ENCODE results near the gene GHR. TPM values are rescaled to one million over a fixed set of nuclear protein-coding genes. Genes with fewer than 3 reads are reported as not detected.

Gene GHR
- total and polyA plus RNA-seq, 10 of the 15 experiments (the other 5 are each of a cell fraction or from before 2014, with no cell fraction given): 0.23 to 10.2 (median 0.48) TPM

DNA sequence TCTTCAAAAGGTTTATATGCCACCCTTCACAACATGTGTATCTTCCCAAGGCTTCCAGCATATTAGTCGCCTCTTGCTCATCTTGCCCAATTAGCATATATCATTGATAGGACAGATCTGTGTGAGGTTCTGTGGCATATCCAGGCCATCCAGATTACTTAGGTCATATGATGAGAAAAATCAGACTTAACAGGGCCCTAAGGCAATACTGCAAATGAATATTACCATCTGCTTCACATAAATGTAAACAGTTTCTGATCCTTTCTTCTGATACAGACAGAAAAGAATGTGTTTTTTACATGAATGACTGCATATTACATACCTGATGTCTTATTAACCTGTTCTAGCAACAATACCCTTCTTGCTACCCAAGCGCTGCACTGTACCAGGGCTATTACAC is 41.3 kb upstream of the GHR start:
- no peak overlapping the region for H2AFZ ChIP-seq (ENCODE audit: control insufficient read depth, low read depth, low read length)
- no peak for FAIRE-seq
- no TSS peak for BruUV-seq (replicated peaks)
- H3K4me1 ChIP-seq (ENCODE audit: control insufficient read depth, insufficient read depth, low read length): no peaks in the 10 kb centered on the region
- H3K4me3 ChIP-seq: no peak overlapping the region
- no peak overlapping the region for H3K4me2 ChIP-seq (ENCODE audit: control insufficient read depth, insufficient read depth)
- no peaks in the 10 kb centered on the region for H3K79me2 ChIP-seq (ENCODE audit: control insufficient read depth, insufficient read depth, low read length)
- H3K9me3 ChIP-seq (replicated peaks; ENCODE audit: control insufficient read depth, insufficient read depth, low read length): no peaks in the 10 kb centered on the region
- no peaks in the 10 kb centered on the region for H3K27me3 ChIP-seq (replicated peaks in 1 of 2; ENCODE audit: control insufficient read depth in 2 of 2, insufficient read depth in 2 of 2, low read length in 1 of 2)
- WGBS (ENCODE audit: insufficient coverage, insufficient replicate concordance, low lambda C conversion rate, missing lambda C conversion rate): 91% methylated on average over 2 of the region's 2 CpGs
- intact Hi-C loops (cut with micrococcal nuclease; ENCODE audit: unreplicated experiment) (no loop called here), in situ Hi-C loops (cut with MboI) (no loop called here)
- ChIA-PET POLR2A (no interaction called here), RAD21 (ENCODE audit: unreplicated experiment) (no interaction called here), CTCF (no interaction called here), SMC1A (ENCODE audit: uncharacterized antibody, unreplicated experiment) (no interaction called here)
- no peaks in the 10 kb centered on the region for H4K20me1 ChIP-seq (ENCODE audit: control insufficient read depth, insufficient read depth)
- H3K27ac ChIP-seq (ENCODE audit: control insufficient read depth, insufficient read depth): no peak overlapping the region
- H3K9ac ChIP-seq (ENCODE audit: control insufficient read depth, insufficient read depth, low read length): no peak overlapping the region
- ATAC-seq: no peak
- no peak for DNase-seq (ENCODE audit: low read depth, low spot score)
- H3K36me3 ChIP-seq (ENCODE audit: control insufficient read depth in 2 of 2, insufficient read depth in 2 of 2, low read length in 1 of 2): no peaks in the 10 kb centered on the region
- TF ChIP-seq CHD4 (IDR thresholded peaks at IDR 0.05) (no peak), RAD51 (IDR thresholded peaks at IDR 0.05) (no peak), MTA3 (IDR thresholded peaks at IDR 0.05; ENCODE audit: borderline replicate concordance, low read length) (no peak), MXI1 (IDR thresholded peaks at IDR 0.05; ENCODE audit: low read depth, low read length) (no peak), RELA (IDR thresholded peaks at IDR 0.05; ENCODE audit: borderline replicate concordance, partially characterized antibody) (no peak), JUND (IDR thresholded peaks at IDR 0.05; ENCODE audit: low read depth, low read length) (no peak), TARDBP (IDR thresholded peaks at IDR 0.05; ENCODE audit: borderline replicate concordance) (no peak), CREM (IDR thresholded peaks at IDR 0.05; ENCODE audit: low read depth) (no peak), NFIC (IDR thresholded peaks at IDR 0.05; ENCODE audit: low read depth, low read length) (no peak), ZNF384 (IDR thresholded peaks at IDR 0.05; ENCODE audit: borderline replicate concordance, low read depth, low read length) (no peak), E2F8 (IDR thresholded peaks at IDR 0.05; ENCODE audit: low read depth, partially characterized antibody) (no peak), TAF1 (IDR thresholded peaks at IDR 0.05; ENCODE audit: borderline replicate concordance, low read depth, low read length) (no peak), SREBF1 (IDR thresholded peaks at IDR 0.05; ENCODE audit: low read length) (no peak), MYC (IDR thresholded peaks at IDR 0.05; ENCODE audit: insufficient read depth, insufficient read length, insufficient replicate concordance, low read length, severe bottlenecking) (no peak), SPI1 (IDR thresholded peaks at IDR 0.05; ENCODE audit: borderline replicate concordance, insufficient read depth, low read depth, low read length) (no peak), LARP7 (IDR thresholded peaks at IDR 0.05) (no peak), REST (IDR thresholded peaks at IDR 0.05; ENCODE audit: low read depth, low read length) (no peak)
- TF ChIP-seq, protein P1, sequence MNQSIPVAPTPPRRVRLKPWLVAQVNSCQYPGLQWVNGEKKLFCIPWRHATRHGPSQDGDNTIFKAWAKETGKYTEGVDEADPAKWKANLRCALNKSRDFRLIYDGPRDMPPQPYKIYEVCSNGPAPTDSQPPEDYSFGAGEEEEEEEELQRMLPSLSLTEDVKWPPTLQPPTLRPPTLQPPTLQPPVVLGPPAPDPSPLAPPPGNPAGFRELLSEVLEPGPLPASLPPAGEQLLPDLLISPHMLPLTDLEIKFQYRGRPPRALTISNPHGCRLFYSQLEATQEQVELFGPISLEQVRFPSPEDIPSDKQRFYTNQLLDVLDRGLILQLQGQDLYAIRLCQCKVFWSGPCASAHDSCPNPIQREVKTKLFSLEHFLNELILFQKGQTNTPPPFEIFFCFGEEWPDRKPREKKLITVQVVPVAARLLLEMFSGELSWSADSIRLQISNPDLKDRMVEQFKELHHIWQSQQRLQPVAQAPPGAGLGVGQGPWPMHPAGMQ (IDR thresholded peaks at IDR 0.05; ENCODE audit: borderline replicate concordance): no peak

All from GM12878 (cell line).